Activated CD8-positive, alpha-beta memory T cell treated with anti-CD3 and anti-CD28 coated beads, Interleukin-2, amount 50 U/mL, for 4 hours (primary cell): ENCODE results near the gene CYP46A1.
A peak's percentile ranks its signal among the peaks of the same experiment; 100 is the strongest.

Experiments
- DNase-seq: peaks from one replicate; pipeline ENCODE4 v3.0.0-alpha.2; 2020

The CYP46A1 gene

DNA sequence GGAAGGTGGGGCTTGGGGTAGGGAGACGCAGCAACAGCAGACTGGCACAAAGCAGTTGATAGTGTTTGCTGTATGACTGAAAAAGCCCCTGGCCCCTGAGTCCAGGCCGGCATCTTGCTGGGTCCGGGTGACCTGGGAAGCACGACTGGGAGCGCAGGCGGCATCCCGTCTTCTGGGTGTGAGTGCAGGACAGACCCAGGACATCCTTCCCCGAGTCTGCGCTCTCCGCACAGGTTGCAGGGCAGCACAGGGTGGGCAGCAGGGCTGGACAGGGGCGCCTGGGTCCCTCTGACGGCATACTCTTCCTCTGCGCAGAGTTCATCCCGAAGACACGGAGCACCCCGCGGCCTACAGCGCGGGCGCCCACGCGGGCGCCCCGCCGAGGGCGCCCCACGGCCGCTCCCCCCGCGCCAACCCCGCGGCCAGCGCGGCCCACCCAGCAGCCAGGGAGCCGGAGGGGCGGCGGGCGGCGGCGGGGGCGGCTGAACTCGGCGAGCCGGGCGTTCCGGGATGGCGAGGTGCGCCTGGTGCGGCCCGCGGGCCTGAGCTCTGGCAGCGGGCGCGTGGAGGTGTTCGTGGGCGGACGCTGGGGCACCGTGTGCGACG, 9.2 kb upstream of the CYP46A1 start:
- DNase-seq = no peak

DNA sequence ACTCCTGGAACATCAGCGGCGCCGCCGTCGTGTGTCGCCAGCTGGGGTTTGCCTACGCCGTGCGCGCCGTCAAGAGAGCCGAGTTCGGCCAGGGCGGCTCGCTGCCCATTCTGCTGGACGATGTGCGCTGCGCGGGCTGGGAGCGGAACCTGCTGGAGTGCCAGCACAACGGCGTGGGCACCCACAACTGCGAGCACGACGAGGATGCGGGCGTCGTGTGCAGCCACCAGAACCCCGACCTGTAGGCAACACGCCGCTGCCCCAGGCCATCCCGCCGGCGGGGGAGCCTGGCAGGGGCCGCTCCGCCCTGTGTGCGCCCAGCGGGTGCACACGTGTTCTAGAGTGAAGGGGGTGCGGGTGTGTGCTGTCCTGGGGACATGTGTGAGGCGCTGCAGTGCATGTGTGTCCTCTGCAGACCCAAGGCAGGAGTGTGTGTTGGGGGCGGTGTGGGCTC, 8.7 kb upstream of the CYP46A1 start:
- DNase-seq = no peak

DNA sequence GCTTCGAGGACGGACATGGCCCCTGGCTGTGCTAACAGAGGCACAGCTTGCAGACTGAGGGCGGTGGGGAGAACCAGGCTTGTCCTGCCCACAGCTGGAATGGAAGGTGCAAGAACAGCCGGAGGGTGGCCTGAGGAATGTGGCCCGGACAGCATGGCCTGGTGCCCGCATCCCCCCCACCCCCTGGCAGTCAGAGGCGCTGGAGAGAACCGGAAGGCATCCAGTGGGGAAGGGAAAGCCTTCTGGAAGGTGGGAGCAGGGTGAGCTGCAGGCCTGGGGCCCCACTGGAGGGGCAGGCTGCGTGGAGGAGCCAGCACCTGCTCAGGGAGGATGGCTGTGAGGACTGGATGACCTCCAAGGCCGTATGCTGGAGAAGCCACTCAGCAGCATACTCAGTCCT, 8.1 kb upstream of the CYP46A1 start:
- no peak for DNase-seq

DNA sequence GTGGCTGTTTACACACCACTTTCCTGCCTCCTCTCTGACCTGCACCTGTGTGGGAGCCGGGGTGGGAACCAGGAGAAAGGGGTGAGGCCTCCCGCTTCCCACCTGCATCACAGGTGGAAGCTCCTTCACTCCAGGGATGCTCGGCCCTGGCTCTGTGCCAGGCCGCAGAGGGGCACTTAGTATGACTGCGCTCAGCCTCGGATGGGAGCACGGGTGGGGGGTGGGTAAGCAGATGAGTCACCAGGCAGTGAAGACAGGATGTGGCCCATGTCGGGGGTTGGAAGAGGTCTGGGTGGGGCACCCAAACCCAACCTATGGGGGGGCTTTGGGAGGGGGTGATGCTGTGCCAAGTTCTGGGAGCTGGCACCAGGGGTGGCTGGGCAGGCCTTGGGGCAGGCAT, 7.4 kb upstream of the CYP46A1 start:
- DNase-seq = no peak

DNA sequence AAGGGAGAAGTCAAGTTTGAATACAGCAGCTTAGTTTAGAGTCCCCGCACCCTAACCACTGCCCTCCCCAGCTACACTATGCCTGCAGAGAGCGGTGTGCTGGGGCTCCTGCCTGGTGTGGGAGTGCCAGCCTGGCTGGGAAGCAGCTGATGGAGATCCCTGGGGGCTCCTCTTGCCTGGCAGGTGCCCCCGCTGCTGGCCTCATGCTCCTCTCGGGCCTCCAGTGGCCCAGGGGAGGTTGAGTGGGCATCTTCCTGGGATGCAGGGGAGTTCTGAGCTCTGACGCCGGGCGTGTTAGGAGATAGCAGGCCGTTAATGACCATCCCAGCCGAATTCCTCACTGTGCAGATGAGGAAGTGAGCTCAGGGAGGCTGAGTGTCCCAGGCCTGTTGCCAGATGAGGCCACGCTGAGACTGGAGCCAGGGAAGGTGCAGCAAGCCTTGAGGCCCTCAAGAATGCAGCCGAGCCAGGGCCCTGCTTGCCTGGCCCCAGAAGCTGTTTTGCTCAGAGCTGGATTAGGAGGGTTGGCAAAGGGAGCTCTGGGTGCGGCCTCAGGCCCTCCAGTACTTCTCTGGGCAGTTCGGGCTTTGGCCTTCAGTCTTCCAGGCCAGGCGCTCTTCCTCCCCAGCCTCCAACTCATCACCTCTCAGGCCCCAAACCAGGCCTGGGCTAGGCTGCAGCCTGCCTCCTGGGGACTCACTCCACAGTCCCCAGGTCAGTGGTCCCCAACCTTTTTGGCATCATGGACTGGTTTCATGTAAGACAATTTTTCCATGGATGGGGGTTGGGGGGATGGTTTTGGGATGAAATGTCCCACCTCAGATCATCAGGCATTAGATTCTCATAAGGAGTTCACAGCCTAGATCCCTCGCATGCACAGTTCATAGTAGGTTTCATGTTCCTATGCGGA, 6.6 kb upstream of the CYP46A1 start:
- DNase-seq = no peak

DNA sequence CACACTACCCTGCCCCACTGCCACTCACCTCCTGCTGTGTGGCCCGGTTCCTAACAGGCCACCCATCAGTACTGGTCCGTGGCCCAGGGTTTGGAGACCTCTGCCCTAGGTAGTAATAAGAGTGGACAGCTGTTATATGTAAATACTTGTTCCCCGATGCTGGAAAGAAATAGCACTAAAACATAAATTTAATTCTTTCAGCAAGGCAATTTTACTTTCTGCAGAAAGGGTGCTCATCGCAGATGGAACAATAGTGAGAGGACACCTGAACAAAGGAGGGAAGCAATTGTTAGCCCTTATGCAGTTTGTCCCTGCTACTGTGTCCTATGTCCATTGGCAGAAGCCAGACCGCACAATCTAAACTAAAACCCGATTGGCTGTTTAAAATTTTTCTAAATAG, 5.9 kb upstream of the CYP46A1 start:
- no peak for DNase-seq

DNA sequence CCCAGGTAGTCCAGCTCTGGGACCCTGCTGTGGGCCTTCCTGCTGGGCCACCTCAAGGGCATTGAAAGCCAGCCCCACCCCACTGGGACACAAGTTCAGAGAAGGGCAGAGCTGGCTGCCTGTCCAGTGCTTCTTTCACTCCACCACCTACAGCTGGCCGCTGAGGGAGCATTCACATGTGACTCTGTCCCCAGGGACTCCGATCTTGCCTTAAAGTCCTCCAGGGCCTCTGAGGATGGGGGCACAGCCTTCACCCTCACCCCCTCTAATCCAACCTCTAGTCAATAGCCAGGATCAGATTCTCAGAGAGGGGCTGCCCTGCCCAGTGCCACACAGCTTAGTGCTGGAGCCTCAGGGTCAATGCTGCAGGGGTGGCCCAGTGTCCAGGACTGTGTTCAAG, 5.0 kb upstream of the CYP46A1 start:
- no peak for DNase-seq

DNA sequence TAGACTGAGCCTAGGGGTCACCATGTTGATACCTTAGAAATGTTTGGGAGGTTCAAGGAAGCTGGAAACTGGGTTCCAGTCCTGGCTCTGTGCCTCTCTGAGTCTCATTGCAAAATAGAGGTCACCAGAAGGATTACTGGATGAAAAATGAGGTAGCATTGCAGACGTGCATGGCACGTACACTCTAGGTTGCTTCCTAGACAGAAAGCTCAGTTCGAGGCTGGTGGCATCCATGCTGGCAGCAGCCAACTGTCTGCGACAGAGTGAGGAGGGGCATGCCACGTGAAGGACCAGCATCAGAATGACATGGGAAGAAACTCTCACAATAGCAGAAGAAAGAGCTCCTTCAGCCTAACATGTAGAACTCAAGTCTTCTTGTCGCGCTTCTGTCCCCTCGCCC, 4.6 kb upstream of the CYP46A1 start:
- no peak for DNase-seq

DNA sequence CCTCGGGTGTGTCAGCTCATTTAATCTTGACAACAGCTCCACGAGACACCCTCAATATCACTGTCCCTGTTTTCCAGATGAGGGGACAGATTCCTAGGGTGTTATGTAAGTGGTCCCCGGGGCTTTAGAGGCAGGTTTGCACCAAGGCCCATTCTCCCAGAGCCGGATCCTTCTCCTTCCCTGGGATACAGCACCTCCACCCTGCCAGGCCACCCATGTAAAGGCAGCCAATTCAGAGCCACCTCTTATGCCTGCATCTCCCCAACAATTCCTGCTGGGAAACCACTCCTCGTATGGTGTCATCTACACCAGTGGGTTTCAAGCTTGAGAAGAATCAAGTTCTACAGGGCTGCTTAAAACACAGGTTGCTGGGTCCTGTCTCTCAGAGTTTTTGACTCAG, 4.1 kb upstream of the CYP46A1 start:
- no peak for DNase-seq

DNA sequence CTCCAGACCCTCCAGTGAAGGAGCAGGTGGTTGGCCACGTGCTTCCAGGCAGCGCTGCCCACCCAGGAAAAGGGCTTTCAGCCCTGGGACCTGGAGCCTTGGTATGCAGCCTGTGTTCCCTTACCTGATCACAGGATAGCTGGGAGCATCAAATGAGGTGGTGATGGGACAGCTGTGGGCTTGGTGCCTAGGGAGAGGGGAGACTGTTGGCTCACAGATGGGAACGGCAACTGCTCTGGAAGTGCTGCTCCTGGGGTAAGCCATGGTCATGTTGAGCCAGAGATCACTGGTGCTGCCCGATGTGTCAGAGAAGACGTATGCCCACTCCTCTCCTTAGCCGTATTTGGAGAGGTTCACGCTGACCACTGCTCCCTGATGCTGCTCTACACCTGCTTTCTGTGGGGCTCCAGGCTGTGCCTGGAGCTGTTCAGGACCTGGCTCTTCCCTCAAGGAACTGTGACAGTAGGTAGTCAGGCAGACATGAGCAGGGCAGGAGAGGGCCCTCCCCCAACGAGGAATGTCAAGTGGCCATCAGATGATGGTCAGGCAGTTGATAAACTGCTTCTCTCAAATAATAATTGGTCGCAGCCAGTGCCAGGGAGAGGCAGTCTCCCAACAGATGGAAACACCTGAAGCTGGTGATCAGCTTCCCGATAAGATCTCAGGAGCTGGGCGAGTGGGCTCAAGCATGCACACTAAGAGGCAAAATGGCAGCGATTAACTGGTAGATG, 2.8 kb upstream of the CYP46A1 start:
- no peak for DNase-seq

DNA sequence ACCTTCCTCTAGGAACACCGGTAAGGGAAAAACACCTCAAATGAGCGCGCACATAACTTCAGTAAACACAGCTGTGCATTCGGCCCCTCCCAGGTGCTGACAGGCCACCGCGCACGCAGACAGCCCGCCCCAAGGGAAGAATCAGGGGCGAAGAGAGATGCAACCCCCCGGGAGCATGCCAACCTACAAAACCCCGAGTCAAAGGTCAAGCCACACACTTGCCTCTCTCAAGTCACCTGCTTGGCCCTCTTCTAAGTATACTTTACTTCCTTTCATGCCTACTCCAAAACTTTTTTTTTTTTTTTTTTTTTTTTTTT, 2.3 kb upstream of the CYP46A1 start:
- no peak for DNase-seq

DNA sequence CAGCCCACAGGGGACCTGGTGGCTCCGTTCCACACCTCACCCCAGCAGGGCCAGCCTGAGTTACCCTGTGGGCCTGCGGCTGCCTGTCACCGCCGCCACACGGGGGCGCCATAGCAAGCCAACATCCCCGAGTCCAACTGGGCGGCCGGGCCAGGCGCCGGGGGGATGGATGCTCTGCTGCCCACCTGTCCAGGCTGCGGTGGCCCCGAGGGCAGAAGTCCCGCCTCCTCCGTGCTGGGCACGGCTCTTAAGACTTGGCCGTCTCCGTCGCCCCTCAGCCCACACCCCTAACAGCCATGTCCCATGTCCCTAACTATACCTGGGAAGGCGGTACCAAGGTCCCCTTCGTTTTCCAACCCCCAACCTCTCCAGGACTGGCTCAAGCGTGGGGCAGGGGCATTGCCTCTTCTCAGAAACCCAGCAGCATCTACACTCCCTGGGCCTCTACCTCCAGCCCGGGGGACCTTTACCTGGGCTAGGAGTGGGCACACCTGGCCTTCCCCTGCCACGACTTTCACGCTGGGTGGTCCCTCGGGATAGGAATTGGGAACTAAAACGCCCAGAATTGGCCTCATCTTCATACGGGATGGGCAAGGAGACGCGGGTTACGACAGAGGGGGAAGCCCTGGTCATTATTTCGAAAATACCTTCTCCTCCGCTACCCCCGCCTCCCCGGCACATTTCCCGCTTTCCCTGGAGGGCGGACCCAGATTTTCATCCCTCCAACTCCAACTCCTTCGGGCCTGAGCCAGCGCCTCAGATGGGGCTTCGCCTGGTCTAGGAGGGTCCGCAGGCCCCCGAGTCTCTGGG, 1.1 kb upstream of the CYP46A1 start:
- DNase-seq = peak; percentile 83

DNA sequence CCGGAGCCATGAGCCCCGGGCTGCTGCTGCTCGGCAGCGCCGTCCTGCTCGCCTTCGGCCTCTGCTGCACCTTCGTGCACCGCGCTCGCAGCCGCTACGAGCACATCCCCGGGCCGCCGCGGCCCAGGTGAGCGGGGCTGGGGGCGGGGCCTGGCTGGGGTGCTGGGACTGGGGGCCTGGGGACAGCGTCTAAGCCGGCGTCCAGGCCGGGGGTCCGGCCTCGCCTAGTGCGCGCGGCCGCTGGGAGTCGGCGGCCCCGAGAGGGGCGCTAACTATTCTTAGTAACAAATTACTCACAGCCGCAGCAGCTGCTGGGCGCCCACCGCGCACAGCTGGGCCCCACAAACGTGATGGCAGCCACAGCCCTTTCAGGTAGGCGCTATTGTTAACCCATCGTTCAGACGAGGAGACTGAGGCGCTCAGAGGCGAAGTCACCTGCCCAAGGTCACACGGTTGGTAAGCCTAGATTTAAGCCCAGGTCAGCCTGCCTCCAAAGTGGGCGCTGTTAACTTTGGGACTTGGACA, 374 bp downstream of the CYP46A1 start:
- no peak for DNase-seq

DNA sequence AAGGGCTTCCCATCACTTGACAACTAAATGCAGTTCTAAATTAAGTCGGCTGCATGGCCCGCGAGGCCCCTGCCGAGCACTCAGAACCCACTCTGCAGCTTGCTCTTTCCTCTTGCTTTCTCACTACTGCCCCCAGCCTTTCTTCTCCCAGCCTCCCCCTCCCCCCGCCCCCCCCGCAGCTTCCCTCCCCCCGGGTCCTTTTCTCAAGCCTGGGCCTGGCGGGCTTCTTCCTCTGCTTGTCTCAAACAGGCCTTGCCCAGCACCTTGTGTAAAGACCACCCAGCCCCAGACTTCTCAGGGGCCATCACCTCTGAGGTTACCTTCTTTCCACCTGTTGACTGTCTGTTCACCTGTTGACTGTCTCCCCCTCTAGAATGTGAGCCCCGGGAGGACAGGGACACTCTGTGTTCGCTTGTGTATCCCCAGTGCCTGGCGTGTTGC, 1.1 kb downstream of the CYP46A1 start:
- no peak for DNase-seq

DNA sequence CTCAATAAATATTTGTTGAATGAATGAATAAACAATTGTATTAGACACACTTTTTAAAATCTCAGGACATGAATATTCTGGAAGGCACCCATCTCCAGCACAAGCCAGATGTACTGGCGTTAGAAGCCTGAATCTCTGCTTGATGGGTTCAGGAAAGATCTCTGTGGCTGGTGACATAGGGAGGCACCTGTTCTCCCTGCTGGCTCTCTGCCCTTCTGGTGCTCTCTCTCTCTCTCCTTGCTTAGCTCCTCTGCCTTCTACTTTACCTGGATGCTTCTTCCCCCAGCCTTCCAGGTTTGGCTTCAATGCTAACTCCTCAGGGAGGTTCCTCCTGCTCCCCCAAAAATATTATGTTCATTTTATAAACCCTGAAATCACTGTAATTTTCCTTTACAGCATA, 1.5 kb downstream of the CYP46A1 start:
- no peak for DNase-seq

DNA sequence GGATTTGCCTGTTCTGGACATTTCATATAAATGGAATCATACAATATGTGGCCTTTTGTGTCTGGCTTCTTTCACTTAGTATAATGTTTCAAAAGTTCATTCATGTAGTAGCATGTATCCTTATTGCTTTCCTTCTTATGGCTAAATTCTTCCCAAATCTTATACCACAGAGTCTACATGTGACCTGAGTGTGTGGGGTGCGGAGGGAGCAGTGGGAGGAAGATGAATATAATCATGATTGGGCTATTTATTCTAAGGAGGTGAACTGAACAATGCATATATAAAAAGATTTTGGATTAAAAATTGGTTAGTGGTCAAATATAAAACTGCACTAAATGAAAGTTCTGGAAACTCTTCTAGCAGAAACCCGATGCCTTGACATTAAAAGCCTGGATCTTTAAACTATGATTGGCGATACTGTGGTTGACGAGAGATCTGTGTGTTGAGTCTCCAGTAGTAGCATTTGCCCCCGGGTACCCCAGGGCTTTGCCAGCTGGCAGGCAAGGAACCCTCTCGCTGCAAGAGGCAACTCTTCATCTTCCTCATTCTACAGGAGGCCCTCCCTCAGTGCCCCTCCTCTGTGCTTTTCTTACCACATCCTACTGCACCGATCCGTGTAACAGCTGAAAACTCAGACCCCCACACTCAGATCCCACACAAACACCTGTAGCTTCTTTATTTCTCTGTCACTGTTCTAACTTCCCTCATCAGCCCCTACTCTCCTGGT, 2.6 kb downstream of the CYP46A1 start:
- no peak for DNase-seq

DNA sequence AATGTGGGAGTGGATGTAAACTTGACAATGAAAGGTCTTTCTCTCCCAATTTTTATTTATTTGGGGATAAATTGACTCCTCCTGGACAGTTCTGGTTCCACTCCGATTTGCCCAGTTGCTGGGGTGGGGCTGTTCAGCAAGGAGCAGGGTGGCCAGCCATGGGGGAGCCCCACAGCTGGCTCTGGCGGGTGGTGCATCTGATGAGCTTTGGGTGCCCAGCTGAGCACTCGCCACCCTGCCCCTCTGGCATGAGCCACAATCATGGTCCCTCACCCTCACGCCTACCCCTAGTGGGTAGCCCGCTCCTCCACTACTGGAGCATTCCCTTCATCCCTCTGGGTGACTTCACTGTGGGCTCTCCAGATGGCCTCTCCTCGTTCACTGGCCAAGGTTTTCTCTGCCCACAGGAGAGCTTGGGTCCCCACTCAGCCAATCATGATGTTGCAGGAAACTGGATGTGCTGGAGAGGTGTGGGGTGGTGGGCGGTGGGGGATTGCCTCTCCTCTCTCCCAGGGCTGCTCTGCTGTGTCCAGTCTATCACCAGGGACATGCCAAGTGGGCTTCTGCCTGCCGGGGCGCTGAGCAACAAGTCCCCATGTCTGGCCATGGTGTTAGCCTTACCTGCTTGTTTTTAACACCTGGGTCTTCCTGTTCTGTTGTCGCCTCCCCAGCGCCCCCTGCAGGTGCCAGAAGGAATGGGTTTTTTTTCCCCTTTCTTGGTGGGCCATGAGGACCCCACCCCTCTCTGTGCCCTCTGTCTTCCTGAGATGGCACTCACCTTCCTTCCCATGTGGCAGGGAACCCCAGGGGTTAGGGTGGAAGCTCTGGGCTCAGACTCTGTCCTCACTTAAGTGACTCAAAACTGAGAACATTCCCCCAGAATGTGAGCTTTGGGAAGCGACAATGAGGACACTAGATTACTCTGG, 3.4 kb downstream of the CYP46A1 start:
- peak; percentile 37 for DNase-seq

DNA sequence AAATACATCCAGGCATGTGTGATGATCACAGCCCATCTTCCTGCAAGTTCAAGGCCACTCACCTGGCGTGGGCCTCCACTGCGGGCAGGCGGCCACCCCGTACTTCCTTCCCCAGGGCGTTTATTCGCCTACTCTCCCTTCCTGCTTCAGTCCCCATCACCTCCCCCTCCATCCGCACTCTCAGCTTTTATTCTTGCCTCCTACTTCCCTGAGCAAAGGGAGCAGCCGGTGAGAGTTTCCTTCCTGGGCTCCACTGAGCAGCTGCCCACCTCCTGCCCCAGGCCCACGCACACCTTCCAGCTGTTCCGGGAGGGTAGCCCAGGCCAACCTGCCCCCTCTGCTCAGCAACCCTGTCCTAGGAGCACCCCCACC, 4.1 kb downstream of the CYP46A1 start:
- no peak for DNase-seq

DNA sequence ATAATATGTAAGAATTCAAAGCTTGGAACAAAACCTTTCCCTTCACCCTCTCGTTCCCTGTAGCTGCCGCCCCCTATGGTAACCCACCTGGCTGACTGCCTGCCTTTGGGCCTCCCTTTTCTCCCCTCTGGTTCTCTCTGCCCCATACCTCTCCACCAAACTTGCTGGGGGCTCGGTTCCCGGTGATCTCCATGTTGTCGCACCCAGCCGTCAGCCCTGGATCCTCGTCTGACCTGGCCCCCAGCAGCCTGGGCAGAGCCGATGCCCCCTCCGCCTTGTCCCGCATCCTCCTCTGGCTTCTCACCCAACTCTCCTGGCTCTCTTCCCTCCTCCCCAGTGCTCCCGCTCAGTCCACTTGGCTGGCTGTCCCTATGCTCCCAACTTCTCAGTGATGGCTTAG, 4.5 kb downstream of the CYP46A1 start:
- no peak for DNase-seq

DNA sequence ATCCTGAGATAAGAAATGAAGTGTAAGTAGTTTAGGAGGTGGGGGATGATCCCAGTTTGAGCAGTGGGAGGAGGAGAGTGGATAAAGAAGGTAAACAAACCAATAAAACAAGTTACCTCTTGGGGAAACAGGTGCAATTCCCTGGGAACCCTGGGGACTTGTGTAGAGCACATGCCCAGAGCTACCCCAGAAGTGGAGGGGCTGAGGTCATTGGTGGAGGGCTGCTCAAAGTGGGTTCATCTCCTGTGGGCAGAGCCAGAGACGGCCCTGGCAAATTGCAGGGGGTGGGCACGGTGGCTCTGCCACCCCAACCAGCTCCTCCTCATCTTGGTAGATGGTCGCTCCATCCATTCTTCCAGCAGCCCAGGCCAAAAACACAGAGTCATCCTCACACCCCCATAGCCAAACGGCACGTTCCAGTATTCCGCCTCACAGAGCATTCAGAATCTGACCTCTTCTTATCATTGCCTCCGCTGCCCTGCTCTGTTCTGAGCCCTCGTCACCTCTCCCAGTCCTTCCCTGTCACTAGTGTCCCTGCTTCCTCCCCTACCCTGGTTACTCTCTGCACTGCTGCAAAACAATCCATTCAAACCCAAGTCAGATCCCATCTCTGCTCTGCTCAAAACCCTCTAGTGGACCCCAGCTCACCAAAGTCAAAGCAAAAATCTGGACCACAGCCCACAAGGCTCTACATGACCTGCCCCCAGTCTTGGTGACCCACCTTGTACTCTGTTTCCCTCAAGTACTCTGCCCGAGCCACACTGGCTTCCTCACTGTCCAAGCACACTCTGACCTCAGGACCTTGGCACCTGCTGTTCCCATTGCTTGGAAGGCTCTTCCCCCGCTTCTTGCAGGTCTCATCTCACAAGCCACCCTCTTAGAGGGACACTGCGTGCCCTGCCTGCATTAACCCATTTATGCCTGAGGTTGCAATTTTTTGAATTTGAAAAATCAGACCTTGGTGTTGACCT, 5.5 kb downstream of the CYP46A1 start:
- no peak for DNase-seq
